ENCODE results near the gene POT1.
"Not testable (repeated sequence)": the region's sequence is repeated elsewhere in the genome, so short reads cannot be mapped to it uniquely, and the experiment has no call there.

The POT1 gene, protein sequence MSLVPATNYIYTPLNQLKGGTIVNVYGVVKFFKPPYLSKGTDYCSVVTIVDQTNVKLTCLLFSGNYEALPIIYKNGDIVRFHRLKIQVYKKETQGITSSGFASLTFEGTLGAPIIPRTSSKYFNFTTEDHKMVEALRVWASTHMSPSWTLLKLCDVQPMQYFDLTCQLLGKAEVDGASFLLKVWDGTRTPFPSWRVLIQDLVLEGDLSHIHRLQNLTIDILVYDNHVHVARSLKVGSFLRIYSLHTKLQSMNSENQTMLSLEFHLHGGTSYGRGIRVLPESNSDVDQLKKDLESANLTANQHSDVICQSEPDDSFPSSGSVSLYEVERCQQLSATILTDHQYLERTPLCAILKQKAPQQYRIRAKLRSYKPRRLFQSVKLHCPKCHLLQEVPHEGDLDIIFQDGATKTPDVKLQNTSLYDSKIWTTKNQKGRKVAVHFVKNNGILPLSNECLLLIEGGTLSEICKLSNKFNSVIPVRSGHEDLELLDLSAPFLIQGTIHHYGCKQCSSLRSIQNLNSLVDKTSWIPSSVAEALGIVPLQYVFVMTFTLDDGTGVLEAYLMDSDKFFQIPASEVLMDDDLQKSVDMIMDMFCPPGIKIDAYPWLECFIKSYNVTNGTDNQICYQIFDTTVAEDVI

DNA sequence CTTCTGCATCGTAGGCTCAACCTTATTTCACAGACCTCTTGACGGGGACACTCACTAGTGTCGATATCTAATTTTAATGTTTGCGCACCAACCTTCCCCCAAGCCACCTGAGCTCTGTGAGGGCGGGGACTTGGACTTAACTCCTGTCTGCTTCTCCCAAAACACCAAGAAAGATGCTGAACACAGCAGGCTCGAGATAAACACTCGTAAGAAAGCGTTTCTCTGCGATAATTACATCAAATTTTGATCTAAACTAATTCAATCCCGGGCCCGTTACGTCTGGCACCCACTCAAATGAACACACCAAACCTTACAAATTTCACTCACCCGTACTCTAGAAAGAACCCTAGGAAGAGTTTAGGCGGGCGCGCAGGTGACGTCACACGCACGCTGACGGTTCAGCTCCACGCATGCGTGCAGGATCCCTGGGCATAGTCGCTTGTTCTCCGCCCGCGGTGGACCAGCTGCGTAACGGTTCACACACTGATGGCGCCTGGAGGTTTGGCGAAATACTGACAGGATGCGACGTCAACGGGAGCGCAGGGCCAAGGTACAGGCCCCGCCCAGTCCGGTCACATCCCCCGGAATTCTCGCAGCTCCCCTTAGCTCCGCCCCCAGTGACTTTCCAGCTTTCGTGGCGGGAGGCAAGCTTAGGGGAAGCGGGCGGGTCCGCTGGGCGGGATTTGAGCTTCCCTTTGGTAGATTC lies at the start of gene POT1:
TSS of gene POT1 (minus strand) at position 359 of the 706 bp plus-strand sequence. CDS start 32,652 bp downstream, outside the sequence.
- peak; percentile 99 for DNase-seq

DNA sequence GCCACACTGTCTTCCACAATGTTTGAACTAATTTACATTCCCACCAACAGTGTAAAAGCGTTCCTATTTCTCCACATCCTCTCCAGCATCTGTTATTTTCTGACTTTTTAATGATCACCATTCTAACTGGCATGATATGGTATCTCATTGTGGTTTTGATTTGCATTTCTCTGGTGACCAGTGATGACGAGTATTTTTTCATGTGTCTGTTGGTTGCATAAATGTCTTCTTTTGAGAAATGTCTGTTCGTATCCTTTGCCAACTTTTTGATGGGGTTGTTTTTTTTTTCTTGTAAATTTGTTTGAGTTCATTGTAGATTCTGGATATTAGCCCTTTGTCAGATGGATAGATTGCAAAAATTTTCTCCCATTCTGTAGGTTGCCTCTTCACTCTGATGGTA lies 45.5 kb upstream of the POT1 start:
- DNase-seq, result not testable (repeated sequence)

DNA sequence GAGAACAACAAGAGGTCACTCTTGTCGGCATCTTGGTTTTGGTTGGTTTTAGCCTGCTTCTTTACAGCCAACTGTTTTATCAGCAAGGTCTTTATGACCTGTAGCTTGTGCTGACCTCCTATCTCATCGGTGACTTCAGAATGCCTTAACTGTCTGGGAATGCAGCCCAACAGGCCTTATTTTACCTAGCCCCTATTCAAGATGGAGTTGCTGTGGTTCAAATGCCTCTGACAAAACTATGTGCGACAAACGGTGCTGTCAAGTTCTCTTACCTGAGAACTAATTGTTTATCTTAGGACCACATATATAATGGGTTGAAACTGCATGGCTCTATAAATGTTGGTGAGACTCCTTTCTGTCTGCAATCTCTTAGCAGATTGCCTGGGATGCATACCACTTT lies 35.9 kb upstream of the POT1 start:
- no peak for DNase-seq

DNA sequence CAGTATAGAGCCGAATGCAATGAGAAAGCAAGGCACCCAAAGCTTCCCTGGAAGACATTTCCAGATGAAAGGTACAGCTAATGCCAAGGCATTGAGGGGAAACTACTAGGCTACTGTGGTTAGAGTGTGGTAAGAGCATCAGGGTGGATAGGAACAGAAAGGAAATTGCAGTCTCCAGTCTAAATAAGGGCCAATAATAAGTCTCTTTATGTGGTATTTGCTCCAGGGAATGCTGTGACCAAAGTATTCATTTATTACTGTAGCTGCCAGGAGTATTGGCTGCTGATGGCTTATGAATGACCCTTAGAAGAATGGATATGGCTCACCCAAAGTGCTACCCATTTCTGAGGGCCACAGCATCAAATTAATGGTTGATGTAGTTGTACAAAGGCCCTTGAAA lies 30.1 kb upstream of the POT1 start:
- no peak for DNase-seq

DNA sequence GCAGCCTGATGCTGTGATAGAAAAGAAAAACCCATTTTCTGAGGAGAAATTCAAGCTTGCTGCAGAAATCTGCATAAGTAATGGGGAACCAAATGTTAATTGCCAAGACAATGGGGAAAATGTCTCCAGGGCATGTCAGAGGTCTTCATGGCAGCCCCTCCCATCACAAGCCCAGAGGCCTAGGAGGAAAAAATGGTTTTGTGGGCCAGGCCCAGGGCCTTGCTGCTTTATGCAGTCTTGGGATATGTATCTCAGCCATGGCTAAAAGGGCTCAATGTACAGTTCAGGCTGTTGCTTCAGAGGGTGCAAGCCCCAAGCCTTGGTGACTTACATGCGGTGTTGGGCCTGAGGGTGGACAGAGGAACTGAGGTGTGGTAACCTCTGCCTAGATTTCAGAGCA lies 28.3 kb upstream of the POT1 start:
- not testable (repeated sequence) for DNase-seq

DNA sequence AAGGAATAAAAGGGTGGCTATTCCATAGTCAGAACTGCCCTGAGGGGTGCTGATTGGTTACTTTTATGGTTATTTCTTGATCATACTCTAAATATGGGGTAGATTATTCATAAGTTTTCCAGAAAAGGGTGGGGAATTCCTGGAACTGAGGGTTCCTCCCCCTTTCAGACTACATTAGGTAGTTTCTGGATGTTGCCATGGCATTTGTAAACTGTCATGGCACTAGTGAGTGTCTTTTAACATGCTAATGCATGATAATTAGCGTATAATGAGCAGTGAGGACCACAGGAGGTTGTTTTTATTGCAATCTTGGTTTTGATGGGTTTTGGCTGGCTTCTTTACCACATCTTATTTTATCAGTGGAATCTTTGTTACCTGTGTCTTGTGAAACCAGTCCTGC lies 26.5 kb upstream of the POT1 start:
- DNase-seq, result no peak

DNA sequence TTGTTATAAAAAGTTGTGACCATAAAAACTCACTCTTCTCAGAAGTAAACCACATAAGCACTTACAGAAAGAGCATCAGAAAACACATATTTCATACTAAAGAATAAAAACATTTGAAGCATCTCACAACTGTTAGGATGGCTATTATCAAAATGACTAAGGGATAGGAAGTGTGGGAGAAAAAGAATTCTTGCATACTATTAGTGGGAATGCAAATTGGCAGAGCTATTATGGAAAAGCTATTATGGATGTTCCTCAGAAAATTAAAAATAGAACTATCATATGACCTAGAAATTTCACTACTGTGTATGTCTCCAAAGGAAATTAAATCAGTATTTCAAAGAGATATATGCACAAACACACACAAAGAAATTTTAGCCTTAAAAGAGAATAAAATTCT lies 25.2 kb upstream of the POT1 start:
- no peak for DNase-seq

DNA sequence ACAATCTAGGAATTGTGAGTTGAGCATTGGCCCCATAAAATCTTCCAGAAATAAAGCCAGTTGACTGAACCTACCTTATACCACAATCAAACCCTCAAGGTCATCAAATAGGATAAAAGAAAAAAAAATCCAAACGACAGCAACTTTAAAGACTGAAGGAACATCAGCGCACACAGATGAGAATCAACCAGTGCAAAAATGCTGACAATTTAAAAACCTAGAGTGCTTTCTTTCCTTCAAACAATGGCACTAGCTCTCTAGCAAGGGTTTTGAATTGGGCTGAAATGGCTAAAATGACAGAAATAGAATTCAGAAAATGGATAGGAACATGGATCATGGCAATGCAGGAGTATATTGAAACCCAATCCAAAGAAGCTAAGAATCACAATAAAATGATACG lies 16.1 kb upstream of the POT1 start:
- DNase-seq, result no peak

DNA sequence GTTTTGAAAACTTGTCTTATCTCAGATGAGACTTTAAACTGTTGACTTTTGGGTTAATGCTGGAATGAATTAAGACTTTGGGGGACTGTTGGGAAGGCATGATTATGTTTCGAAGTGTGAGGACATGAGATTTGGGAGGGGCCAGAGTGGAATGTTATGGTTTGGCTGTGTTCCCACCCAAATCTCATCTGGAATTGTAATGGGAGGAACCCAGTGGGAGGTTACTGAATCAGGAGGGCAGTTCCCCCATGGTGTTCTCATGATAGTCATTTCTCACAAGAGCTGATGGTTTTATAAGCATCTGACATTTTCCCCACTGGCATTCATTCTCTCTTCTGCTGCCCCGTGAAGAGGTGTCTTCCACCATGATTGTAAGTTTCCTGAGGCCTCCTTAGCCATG lies 13.8 kb upstream of the POT1 start:
- no peak for DNase-seq

DNA sequence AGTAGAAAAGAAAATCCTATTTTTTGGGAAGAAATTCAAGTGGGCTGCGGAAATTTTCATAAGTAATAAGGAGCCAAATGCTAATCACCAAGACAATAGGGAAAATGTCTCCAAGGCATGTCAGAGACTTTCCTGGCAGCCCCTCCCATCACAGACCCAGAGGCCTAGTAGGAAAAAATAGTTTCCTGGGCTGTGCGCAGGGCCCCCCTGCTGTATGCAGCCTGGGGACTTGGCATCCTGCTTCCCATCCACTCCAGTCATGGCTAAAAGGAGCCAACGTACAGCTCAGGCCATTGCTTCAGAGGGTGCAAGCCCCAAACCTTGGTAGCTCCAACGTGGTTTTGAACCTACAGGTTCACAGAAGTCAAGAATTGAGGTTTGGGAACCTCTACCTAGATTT lies 12.8 kb upstream of the POT1 start:
- DNase-seq, result no peak

DNA sequence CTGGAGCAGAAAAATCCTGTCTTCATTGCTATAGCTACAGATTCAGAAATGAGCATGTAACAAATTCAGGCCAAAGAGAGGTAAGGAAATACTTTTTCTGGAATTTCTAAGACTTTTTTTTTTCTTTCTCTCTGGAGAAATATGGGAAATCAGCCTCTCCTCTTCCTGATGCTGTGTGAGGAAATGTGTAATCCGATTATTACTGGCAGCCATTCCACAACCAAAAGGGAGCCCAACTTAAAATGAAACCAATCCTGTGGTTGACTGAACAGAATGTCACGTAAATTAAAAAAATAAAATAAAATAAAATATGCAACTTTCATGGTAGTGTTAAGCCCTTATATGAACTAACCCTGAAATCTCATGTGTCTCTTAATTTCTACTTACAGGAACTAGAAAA lies 10.7 kb upstream of the POT1 start:
- no peak for DNase-seq

DNA sequence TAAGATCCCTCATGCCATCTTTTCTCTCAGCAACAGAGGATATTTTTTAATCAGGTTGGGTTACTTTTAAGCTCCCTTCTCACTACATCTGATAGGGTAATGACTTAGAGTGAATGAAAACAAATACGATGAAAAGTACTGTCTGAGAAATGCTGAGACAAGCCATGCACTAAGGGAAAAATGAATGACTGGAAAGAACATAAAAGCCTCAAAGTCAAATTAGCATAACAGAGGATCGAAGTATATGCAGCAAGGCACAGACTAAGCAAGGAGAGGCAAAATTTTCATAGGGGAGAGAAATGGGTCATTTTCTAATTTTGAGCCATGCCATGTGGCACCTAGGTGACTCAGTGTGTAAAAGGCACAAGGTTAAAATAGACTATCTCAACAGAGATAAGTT lies 8.5 kb upstream of the POT1 start:
- DNase-seq, result no peak

DNA sequence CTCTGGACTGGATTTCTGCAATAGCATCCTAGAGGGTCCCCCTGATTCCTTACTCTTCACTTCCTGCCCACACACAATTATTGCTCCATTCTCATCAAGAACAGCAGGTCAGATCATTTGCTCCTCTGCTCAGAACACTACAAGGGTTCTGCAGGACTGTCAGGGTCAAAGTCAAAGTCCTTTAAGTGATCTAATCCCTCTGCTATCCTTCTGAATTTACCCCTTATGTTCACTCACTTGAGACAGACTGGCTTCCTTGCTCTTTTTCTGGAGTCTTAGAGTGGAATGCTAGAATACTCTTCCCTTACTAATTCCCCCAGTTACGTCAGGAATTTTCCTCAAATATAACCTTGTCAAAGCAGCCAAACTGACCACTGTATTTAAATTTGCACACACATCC lies 7.5 kb upstream of the POT1 start:
- DNase-seq, result no peak

DNA sequence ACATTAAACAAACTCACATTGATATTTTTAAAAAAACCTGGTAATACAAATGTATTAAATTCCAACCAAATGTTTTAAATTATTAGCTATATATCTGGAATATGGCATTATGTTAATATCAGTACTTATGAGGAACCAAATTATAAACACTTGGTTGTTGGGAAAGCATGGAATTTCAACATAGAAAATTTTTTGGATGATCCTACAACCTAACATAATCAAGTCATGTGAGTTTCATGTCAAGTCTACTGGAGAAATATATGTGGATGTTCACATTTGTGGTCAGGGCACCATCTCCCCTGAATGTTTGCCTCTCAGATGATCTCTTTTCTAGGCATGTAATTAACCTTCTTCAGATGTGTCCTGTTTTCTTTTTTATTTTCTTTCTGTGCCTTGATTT lies 5.2 kb upstream of the POT1 start:
- DNase-seq, result no peak

DNA sequence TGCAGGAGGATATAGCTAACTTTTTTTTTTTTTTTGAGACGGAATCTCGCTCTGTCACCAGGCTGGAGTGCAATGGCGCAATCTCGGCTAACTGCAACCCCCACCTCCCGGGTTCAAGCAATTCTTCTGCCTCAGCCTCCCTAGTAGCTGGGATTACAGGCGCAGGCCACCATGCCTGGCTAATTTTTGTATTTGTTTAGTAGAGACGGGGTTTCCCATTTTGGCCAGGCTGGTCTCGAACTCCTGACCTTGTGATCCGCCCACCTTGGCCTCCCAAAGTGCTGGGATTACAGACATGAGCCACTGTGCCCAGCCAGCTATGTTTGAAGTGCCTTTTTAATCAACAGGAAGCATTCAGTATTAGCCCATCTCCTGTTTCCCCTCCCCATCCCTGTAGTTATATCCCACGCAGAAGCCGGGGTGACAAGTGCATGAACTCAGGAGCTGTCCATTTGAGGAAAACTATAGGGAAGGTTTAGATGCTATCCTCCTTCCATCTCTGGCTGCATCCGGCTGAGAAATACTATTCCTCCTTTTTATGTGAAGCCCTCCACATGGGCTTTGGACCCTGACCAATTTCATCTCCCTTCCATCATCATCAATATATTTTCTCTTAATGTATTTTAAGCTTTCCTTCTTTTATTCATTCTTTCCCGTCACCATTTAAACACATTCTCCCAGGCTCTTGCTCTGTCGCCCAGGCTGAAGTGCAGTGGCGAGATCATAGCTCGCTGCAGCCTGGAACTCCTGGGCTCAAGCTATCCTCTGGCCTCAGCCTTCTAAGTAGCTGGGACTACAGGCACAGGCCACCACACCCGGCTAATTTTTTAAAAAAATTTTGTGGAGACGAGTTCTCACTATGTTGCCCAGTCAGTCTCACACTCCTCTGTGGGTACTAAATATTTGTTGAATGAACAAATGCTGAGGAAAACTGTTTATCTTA lies 1.3 kb upstream of the POT1 start:
- no peak for DNase-seq

DNA sequence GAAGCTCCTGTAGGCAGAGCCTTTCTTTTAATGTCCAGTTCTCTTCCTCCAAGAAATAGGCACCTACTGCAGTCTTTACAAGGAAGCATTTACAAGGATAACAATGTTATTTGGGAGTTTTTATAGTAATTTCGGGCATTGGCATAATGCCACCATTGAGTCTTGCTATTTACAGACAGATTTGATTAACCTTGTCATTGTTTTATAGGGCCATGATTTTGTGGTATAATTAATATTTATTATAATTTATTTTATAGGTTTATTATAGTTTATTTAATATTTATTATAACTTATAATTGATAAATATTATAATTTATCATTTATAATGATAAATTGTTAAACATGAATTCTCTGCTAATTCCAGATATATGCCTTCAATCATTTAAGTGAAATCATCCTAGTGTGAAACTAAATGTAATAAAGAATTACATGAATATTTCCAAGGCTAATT lies 573 bp upstream of the POT1 start:
- no peak for DNase-seq

DNA sequence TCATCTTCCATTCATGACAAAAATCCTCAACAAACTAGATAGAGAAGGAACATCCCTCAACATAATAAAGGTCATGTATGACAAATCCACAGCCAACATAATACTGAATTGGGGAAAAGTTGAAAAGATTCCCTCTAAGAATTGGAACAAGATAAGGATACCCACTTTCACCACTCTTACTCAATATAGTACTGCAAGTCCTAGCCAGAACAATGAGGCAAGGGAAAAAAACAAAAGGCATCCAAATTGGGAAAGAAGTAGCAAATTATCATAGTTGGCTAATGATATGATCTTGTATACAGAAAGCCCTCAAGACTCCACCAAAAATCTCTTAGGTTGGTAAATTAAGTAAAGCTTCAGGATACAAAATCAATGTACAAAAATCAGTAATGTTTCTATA lies 4.7 kb downstream of the POT1 start:
- no peak for DNase-seq

DNA sequence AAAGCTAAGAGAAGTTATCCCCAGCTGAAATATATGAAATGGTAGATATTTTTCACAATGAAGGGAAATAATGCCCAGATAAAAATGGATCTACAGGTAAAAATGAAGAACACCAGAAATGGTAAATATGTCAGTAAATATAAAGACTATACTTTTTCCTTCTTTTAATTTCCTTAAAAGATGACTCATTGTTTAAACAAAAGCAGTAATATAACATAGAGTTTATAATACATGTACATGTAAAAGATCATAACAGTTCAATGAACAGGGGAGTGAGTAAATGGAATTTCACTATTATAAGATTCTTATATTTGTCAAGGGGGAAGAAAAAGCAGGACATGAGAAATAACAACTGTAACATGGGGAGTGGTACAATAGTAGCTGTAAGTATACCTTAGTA lies 7.4 kb downstream of the POT1 start:
- no peak for DNase-seq

DNA sequence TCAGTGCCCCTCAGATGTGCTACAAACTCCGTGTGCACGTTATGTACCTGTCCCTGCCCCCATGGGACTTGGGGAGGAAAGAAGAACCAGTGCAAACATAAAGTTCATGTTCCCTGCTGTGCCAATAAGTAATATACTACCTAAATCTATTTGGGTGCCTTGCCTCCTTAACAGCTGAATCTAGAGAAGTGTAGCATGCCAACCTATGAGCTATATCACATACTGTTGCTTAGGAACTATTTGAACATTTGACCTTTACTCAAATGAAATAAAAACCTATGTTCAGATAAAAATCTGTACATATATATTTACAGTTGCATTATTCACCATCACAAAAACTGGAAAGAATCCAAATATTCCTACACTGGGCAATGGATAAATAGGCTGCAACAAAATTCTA lies 9.8 kb downstream of the POT1 start:
- DNase-seq, result no peak

DNA sequence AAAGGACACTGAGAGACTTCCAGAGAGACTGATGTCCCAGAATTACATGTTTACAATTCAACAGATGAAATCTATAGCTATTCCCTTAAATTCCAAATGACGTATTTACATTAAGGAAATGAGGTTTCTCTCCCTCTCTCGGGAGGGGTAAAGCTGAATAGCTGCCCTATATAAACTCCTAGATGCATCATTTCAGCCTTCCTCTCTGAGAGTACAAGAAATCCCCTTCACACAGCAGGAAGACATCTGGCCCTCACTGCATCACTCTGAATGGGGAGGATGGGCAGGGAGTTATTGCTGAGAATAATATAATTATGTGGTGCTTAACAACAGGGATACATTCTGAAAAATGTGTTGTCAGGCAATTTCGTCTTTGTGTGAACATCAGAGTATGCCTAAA lies 11.0 kb downstream of the POT1 start:
- DNase-seq, result no peak

DNA sequence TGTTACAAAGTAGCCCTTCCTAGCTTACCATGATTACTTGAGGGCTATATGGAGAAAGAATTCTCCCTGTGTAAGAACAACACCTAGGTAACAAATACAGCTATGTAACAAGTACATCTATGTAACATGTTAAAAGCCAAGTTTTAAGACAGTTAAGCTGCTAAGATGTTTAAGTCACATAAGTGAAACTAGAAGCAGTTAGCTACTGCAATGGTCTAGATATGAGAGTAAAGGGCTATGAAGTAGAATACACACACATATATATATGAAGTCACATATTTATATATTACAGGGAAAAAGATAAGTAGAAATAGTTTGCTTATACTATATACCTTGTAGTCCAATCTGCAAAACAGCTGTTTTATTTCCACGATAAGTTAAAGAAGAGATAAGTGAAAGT lies 14.4 kb downstream of the POT1 start:
- no peak for DNase-seq

DNA sequence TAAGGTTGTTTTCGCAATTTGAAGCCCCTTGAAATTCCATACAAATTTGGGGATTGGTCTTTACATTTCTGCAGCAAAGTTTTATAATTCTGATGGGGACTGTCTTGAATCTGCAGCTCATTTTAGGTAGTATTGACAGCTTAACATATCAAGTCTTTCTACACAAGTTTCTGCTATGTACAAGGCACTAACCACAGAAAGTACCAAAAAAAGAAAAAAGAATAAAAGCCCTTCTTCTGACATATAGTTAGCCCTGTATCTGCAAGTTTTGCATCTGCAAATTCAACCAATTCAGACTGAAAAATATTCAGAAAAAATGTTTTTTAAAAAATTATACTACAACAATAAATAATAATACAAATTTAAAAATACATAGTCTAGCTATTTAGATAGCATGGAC lies 15.3 kb downstream of the POT1 start:
- no peak for DNase-seq

DNA sequence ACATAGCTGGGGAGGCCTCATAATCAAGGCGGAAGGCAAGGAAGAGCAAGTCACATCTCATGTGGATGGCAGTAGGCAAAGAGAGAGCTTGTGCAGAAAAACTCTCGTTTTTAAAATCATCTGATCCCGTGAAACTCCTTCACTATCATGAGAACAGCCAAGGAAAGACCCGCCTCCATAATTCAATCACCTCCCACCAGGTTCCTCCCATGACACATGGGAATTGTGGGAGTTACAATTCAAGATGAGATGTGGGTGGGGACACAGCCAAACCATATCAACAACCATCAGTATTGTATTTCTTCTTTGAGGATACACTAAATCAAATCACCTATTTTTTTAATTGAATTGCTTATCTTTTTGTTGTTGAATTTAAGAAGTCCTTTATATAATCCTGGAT lies 16.7 kb downstream of the POT1 start:
- no peak for DNase-seq
